Measurements from ENCODE around the gene TRAPPC14. TPM values are rescaled to one million over a fixed set of nuclear protein-coding genes. Genes with fewer than 3 reads are reported as not detected.
A peak's percentile ranks its signal among the peaks of the same experiment; 100 is the strongest.

Gene TRAPPC14
- total and polyA plus RNA-seq, 2 experiments from 2014 or later, result 14.2 to 25.0 TPM

- Histone ChIP-seq H3K4me1 (ENCODE audit: low read depth) (peaks cover 10% of the 10 kb centered on the region), H3K27me3 (peaks cover 13% of the 10 kb centered on the region), H3K9me3 (ENCODE audit: low read depth) (no peaks in the 10 kb centered on the region), H3K4me3 (no peak overlapping the region), H3K27ac (no peak overlapping the region), H3K36me3 (no peaks in the 10 kb centered on the region)
- TF ChIP-seq, protein P1, sequence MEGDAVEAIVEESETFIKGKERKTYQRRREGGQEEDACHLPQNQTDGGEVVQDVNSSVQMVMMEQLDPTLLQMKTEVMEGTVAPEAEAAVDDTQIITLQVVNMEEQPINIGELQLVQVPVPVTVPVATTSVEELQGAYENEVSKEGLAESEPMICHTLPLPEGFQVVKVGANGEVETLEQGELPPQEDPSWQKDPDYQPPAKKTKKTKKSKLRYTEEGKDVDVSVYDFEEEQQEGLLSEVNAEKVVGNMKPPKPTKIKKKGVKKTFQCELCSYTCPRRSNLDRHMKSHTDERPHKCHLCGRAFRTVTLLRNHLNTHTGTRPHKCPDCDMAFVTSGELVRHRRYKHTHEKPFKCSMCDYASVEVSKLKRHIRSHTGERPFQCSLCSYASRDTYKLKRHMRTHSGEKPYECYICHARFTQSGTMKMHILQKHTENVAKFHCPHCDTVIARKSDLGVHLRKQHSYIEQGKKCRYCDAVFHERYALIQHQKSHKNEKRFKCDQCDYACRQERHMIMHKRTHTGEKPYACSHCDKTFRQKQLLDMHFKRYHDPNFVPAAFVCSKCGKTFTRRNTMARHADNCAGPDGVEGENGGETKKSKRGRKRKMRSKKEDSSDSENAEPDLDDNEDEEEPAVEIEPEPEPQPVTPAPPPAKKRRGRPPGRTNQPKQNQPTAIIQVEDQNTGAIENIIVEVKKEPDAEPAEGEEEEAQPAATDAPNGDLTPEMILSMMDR (IDR thresholded peaks at IDR 0.05; ENCODE audit: low read depth, low read length), result no peak
- DNase-seq (ENCODE audit: low read depth in 1 of 2, low spot score in 1 of 2), result no peak
Observed at GRCh38 chr7:100170101-100170897, 11.8 kb upstream of the TRAPPC14 start.

DNA sequence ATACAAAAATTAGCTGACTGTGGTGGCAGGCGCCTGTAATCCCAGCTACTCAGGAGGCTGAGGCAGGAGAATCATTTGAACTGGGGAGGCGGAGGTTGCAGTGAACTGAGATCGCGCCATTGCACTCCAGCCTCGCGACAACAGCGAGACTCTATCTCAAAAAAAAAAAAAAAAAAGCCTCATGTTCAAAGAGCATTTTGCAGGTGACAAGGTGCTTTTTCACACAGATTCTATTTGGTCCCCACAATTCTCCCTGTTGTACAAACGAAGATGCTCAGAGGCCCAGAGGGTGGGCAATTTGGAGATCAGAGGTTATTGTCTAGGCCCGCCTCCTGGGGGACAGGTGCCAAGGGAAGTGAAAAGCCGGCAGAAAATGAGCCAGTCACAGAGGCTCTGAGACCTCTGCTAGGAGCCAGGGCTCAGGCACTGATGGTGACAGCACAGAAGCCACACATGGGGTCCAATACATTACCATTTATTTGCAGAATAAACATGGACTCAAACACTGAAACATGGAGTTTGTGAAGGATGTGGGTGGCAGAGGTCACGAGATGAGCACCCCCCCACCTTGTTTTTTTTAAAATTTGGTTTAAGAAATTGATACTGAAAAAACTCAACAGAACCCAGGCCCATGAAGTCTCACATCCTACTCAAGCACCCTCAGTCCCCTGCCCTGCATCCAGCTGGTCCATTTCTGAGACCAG is 10.8 kb upstream of the TRAPPC14 start:
- Histone ChIP-seq H3K4me3 (no peak overlapping the region), H3K27ac (no peak overlapping the region), H3K36me3 (no peaks in the 10 kb centered on the region), H3K27me3 (peaks cover 13% of the 10 kb centered on the region), H3K9me3 (ENCODE audit: low read depth) (no peaks in the 10 kb centered on the region), H3K4me1 (ENCODE audit: low read depth) (peaks cover 10% of the 10 kb centered on the region)
- no peak for DNase-seq (ENCODE audit: low read depth in 1 of 2, low spot score in 1 of 2)
- TF ChIP-seq, protein P1 (IDR thresholded peaks at IDR 0.05; ENCODE audit: low read depth, low read length), result no peak

DNA sequence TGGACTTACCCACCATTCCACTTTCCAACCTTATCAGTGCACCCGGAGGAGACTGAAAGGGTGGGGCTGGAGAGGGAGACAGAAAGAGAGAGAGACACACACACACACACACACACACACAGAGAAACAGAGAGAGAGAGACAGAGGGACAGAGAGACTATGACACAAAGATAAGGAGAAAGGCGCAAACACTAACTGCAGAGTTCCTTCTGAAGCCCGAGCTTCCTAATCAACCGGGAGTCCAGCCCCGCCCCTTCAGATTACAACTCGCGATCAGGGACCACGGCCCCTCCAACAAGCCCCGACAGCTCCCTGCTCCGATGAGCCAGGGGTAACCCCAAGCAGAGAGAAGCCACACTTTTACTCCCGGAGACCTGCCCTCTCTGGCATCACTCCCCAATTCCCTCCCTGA is 9.4 kb upstream of the TRAPPC14 start:
- TF ChIP-seq, protein P1 (IDR thresholded peaks at IDR 0.05; ENCODE audit: low read depth, low read length), result no peak
- peak; percentile 18 to 20 for DNase-seq (ENCODE audit: low read depth in 1 of 2, low spot score in 1 of 2)
- no peak overlapping the region for H3K27ac ChIP-seq

GRCh38 chr7:100166970-100167911 is 8.7 kb upstream of the TRAPPC14 start:
- DNase-seq (ENCODE audit: low read depth in 1 of 2, low spot score in 1 of 2), result no peak
- TF ChIP-seq, protein P1 (IDR thresholded peaks at IDR 0.05; ENCODE audit: low read depth, low read length), result no peak

More for the DNA sequence above, 9.4 kb upstream of the TRAPPC14 start:
- Histone ChIP-seq H3K9me3 (ENCODE audit: low read depth) (no peaks in the 10 kb centered on the region), H3K36me3 (no peaks in the 10 kb centered on the region), H3K4me3 (peak overlapping the region; percentile 5), H3K4me1 (ENCODE audit: low read depth) (peaks cover 10% of the 10 kb centered on the region), H3K27me3 (peaks cover 13% of the 10 kb centered on the region)

GRCh38 chr7:100166317-100166940 is 7.9 kb upstream of the TRAPPC14 start:
- H3K27ac ChIP-seq, result no peak overlapping the region
- no peak for DNase-seq (ENCODE audit: low read depth in 1 of 2, low spot score in 1 of 2)
- H3K4me1 ChIP-seq (ENCODE audit: low read depth), result peaks cover 10% of the 10 kb centered on the region
- H3K9me3 ChIP-seq (ENCODE audit: low read depth), result no peaks in the 10 kb centered on the region
- no peak overlapping the region for H3K4me3 ChIP-seq
- peaks cover 7% of the 10 kb centered on the region for H3K27me3 ChIP-seq
- TF ChIP-seq, protein P1 (IDR thresholded peaks at IDR 0.05; ENCODE audit: low read depth, low read length), result no peak
- H3K36me3 ChIP-seq, result no peaks in the 10 kb centered on the region

More at GRCh38 chr7:100166970-100167911, 8.7 kb upstream of the TRAPPC14 start:
- Histone ChIP-seq H3K9me3 (ENCODE audit: low read depth) (no peaks in the 10 kb centered on the region), H3K36me3 (no peaks in the 10 kb centered on the region), H3K4me3 (peak overlapping the region; percentile 5), H3K4me1 (ENCODE audit: low read depth) (peaks cover 10% of the 10 kb centered on the region), H3K27ac (no peak overlapping the region), H3K27me3 (peaks cover 13% of the 10 kb centered on the region)
